ENCODE data around the gene ZNF354B. TPM values are rescaled to one million over a fixed set of nuclear protein-coding genes. Genes with fewer than 3 reads are reported as not detected.
A peak's percentile ranks its signal among the peaks of the same experiment; 100 is the strongest.

Gene ZNF354B
- total RNA-seq, 4 donors from 2014 or later: 12.5 to 34.5 (median 14.9) TPM

DNA sequence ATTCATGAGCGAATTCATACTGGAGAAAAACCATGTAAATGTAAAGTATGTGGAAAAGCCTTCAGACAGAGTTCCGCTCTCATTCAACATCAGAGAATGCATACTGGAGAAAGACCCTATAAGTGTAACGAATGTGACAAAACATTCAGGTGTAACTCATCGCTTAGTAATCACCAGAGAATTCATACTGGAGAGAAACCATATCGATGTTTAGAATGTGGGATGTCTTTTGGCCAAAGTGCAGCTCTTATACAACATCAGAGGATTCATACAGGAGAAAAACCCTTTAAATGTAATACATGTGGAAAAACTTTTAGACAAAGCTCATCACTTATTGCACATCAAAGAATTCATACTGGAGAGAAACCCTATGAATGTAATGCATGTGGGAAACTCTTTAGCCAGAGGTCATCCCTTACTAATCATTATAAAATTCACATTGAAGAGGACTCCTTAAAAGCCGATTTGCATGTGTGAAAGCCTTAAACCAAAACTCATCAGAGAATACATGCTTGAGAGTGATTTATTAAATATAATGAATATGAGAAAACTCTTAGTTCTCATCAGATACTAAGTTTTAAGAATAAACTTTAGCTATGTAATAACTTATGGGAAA lies 24.2 kb downstream of the ZNF354B start:
- no peaks in the 10 kb centered on the region for H3K4me1 ChIP-seq
- peaks cover 62% of the 10 kb centered on the region for H3K9me3 ChIP-seq
- peaks cover 84% of the 10 kb centered on the region for H3K36me3 ChIP-seq
- H3K27ac ChIP-seq: no peak overlapping the region
- TF ChIP-seq POLR2A (IDR thresholded peaks at IDR 0.05) (no peak), EP300 (IDR thresholded peaks at IDR 0.05) (no peak), CTCF (IDR thresholded peaks at IDR 0.05) (no peak), POLR2AphosphoS5 (IDR thresholded peaks at IDR 0.05) (no peak)
- no peak overlapping the region for H3K4me3 ChIP-seq
- 97% methylated on average over 6 of the region's 6 CpGs for WGBS
- no peaks in the 10 kb centered on the region for H3K27me3 ChIP-seq
- no peak for DNase-seq (ENCODE audit: low spot score in 2 of 2)

DNA sequence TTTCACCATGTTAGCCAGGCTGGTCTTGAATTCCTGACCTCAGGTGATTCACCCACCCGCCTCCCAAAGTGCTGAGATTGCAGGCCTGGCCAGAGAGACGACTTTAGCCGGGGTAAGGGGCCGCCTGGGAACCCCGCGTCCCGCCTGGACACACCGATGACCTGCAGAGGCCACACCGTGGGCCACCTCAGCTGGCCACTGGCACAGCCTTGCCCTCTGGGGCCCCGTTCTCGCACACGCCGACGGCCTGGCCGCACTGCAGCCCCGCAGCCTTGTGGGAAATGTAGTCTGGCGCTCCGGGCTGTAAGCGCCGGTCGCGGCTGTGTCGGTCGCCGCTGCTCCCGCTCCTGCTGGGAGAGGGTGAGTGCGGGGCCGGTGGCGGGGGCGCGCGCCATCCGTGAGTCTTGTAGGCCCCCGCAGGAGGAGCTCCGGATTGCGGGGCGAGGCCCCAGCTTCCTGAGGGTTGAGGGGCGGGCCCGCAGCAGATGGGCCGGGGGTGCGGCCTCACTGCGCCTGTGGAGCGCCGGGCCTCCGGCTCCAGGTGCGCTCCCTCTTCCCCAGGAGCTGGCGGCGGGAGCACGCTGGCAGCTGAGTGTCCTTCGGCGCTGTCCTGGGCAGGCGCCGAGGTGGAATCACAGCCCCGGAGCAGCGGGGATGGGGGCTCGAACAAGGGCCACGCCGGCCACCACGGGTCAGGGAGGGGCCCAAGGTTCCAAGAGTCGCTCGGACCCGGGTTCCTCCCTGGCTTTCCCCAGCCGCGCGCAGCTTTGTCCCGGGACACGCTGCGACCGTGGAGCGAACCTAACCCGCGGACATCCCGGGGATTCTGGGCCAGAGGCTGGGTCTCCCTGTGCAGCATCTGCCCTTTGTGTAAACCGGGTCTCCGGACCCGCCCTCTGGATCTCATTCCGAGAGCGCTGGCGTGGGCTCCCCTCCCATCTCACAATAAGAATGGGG lies 36.1 kb downstream of the ZNF354B start, which contains the start of gene ZFP2:
ZFP2 (plus strand) TSS at position 299 of the 957 bp plus-strand sequence. CDS start 35,401 bp downstream, outside the sequence.
- H3K4me3 ChIP-seq: peak within 1 kb of the TSS; percentile 95
- 3% methylated on average over 17 of the region's 79 CpGs for WGBS
- H3K27me3 ChIP-seq: no peaks in the 10 kb centered on the region
- peaks cover 10% of the 10 kb centered on the region for H3K4me1 ChIP-seq
- DNase-seq (ENCODE audit: low spot score in 2 of 2): no peak
- no peaks in the 10 kb centered on the region for H3K36me3 ChIP-seq
- no peak for TF ChIP-seq CTCF (IDR thresholded peaks at IDR 0.05)
- no peaks in the 10 kb centered on the region for H3K9me3 ChIP-seq
- H3K27ac ChIP-seq: peak within 1 kb of the TSS; percentile 60

- DNase-seq (ENCODE audit: low spot score in 2 of 2): no peak
- Histone ChIP-seq H3K27ac (no peak overlapping the region), H3K4me3 (no peak overlapping the region), H3K27me3 (no peaks in the 10 kb centered on the region), H3K4me1 (peaks cover 10% of the 10 kb centered on the region), H3K36me3 (no peaks in the 10 kb centered on the region), H3K9me3 (no peaks in the 10 kb centered on the region)
- WGBS: 92% methylated on average over 5 of the region's 5 CpGs
- TF ChIP-seq POLR2A (IDR thresholded peaks at IDR 0.05) (no peak), EP300 (IDR thresholded peaks at IDR 0.05) (no peak), CTCF (IDR thresholded peaks at IDR 0.05) (no peak), POLR2AphosphoS5 (IDR thresholded peaks at IDR 0.05) (no peak)
These were observed 39.5 kb downstream of the ZNF354B start for GRCh38 chr5:178899289-178899688.

- no peak for DNase-seq (ENCODE audit: low spot score in 2 of 2)
- 94% methylated on average over 3 of the region's 3 CpGs for WGBS
- H3K27me3 ChIP-seq: no peaks in the 10 kb centered on the region
- H3K4me3 ChIP-seq: no peak overlapping the region
- peaks cover 2% of the 10 kb centered on the region for H3K9me3 ChIP-seq
- H3K27ac ChIP-seq: no peak overlapping the region
- H3K4me1 ChIP-seq: no peaks in the 10 kb centered on the region
- peaks cover 6% of the 10 kb centered on the region for H3K36me3 ChIP-seq
- TF ChIP-seq POLR2AphosphoS5 (IDR thresholded peaks at IDR 0.05) (no peak), CTCF (IDR thresholded peaks at IDR 0.05) (no peak), POLR2A (IDR thresholded peaks at IDR 0.05) (no peak), EP300 (IDR thresholded peaks at IDR 0.05) (no peak)
These were observed 43.1 kb downstream of the ZNF354B start for GRCh38 chr5:178902849-178903248.
